HG03095 (cell line): ENCODE data around the gene PSD4.

Experiments
- ATAC-seq: cut with Tn5 transposase; IDR thresholded peaks from one replicate; pipeline ENCODE4 v1.9.1; 2021; ENCODE audit warnings: moderate library complexity; ENCODE audit not compliant: unreplicated experiment

The PSD4 gene

DNA sequence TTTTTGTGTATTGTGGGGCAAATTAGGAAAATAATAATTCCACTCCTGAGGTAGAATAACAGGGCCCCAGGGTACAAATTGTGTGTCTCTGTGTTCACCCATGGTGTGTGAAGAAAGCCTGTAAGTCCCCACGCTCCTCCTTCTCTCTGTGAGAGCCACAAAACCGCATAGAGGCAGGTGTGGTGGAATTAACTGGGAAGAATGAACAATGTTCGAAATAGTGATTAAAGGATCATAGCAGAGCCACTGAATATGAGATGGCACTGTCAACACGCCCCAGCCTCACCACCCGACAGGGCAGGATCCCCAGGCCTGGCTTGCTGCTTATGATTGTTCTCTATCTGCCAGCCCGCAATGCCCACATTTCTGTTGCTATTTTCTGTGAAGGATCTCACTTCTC, 32.3 kb upstream of the PSD4 start:
- no peak for ATAC-seq

DNA sequence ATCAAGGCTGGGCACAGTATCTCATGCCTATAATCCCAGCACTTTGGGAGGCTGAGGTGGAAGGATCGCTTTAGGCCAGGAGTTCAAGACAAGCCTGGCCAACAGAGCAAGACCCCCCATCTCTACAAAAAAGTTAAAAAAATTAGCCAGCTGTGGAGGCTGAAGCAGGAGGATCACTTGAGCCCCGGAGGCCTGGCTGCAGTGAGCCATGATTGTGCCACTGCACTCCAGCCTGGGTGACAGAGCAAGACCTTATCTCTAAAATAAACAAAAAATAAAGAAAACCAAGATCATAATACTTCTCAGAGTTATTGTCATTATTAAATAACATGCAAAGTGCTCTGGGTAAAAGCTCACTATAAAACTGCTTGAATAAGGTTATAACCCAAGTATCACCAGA, 31.5 kb upstream of the PSD4 start:
- no peak for ATAC-seq

DNA sequence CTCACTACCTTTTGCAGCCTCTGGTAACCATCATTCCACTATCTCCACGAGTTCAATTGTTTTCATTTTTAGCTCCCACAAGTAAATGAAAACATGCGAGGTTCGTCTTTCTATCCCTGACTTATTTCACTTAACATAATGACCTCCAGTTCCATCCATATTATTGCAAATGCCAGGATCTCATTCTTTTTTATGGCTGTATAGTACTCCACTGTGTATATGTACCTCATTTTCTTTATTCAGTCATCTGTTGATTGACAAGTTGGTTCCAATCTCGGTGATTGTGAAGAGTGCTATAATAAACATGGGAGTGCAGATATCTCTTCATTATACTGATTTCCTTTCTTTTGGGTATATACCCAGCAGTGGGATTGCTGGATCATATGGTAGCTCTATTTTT, 29.5 kb upstream of the PSD4 start:
- no peak for ATAC-seq

GRCh38 chr2:113148606-113149552, 24.9 kb upstream of the PSD4 start:
- ATAC-seq: no peak

- ATAC-seq: no peak
Measured at GRCh38 chr2:113149553-113150257, 24.1 kb upstream of the PSD4 start.

GRCh38 chr2:113150258-113150601, 23.5 kb upstream of the PSD4 start:
- no peak for ATAC-seq

GRCh38 chr2:113155331-113155730, 18.4 kb upstream of the PSD4 start:
- no peak for ATAC-seq

DNA sequence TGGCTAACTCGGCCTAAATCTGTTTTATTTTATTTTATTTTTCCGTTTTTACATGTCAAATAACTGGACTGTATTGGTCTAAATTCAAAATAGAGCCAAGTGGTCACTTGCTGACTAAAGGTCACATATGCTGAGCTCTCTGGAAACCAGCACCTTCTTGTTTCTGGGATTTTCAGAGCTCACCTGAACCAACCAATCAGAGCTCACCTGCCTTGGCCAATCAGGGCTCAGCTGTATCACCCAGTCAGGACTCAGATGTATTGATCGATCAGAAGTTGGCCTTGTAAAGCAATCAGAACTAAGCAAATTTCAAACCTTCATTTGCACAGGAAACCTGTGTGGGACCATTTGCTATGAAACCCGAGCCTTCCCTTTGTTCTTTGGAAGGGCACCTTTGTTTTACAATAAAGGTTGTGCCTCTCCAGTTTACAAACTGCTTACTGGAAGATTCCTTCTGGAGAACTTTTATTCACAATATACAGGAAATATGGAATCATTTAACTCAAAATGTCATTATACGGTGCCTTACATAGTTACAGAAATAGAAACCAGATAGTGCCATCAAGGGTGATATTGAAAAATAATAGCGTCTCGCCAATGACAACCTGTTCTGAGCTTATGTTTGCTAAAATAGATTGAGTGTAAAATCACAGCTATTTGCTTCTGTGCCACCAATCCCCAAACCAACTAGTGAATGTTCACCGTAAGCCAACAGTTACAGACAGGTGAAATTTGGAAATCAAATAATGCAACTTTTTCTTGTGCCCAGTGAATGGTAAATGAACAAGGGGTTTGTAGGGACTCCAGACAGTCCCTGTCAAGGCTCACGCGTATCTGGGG, 17.3 kb upstream of the PSD4 start:
- ATAC-seq: no peak

DNA sequence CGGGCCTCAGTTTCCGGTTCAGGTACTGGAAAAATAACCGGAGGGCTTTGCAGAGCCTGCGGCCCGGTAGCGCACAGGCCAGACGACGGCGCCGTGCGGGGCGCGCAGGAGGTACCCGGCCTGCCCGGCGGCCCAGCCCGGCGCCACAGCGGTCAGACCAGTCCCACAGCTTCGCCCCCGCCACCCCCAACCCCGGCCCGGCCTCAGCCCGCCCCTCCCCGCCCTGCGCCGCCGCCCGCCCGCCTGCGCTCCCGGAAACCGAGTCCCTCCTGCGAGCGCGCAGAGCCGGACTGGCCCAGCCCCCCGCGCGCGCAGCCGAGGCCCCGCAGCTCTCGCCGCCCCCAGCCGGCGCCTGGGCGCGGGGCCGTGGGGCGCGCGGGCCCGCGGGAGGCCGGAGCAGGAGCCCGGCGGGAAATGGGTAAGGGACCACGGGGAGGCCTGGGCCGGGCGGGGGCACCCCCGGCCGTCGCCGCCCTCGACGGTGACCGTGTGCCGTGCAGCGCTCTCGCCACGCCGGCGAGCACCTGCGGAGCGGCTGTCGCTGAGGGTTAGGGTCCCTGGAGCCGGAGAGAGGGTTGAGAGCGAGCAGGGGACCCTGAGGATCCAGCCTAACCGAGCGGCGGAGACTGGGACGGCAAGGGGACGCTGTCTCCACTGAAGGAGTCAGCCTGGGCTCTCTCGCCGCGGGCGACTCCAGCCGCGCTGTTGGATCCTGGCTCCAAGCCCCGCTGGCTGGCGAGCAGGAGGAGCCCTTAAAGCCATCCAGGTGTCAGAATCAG, 16.5 kb upstream of the PSD4 start:
- ATAC-seq: peak; percentile 70

DNA sequence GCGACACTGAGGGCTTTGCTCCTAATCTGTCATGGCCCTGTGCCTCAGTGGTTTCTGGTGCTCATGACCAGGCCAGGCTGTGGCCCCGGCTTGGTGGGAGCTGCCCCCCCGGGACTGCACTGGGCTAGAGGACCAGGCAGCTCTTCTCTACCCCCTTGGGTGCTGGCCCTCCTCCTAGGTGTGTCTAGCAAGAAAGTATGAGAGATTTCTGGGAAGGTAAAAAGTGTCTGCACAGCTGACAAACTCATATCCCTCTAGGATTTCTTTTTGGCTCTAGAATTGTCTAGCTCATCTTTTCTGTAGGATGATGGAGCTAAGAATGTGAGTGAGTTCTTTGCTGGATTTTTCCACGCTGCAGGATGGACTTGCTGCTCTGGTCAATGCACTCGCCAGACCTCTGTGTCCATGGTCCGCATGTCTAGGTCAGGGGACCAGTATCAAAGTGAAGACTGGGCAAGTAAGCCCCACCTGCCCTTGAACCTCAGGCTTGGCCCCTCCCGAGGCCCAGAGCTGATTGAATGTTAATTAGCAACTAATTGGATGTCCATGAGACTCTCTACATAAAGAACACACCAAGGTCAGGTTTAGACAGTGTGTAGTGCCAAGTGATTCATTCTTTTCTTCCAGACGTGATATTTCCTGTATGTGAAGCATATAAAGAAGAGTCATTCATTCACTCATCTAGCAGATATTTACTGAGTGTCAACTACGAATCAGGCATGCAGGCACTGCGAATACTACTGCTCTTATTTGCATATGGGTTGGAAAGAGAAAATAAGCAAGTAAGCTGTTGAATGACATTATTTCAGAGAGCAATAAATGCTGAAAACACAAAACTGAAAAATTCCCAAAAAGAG, 15.6 kb upstream of the PSD4 start:
- no peak for ATAC-seq

- no peak for ATAC-seq
Measured at GRCh38 chr2:113158884-113159553, 14.8 kb upstream of the PSD4 start.

GRCh38 chr2:113160248-113160647, 13.5 kb upstream of the PSD4 start:
- no peak for ATAC-seq

DNA sequence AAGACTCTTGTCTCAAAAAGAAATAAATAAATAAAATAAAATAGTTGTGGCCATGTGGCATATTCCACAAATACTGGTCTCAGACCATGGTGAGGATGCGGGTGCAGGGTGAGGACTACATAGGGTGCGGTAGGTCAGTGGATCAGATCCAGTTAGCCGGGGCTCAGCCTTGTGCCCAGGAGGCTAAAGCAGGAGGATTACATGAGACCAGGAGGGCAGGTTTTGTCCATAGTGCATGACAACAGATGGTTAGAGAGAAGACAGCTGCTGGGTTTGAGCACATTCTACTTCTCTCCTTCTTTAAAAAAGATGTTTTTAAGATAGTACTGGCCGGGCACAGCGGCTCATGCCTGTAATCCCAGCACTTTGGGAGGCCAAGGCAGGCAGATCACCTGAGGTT, 12.8 kb upstream of the PSD4 start:
- no peak for ATAC-seq

- no peak for ATAC-seq
Measured at GRCh38 chr2:113162173-113162572, 11.6 kb upstream of the PSD4 start.

DNA sequence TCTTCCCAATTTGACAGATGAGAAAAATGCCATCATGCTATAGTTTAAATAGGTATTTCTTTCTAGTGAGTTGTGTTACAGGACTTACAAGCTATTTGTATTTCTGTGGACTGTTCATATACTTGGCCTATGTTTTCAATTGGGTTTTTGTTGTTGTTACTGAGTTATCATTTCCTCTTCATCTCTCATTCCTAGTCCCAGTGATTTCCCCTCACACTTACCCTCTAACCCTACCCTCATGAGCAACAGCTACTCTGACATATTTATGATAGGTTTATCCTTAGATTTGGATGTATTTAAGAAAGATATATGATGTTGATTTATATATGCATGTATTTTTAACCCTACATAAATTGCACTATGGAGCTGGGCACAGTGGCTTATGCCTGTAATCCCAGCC, 10.9 kb upstream of the PSD4 start:
- ATAC-seq: no peak

GRCh38 chr2:113164215-113164929, 9.4 kb upstream of the PSD4 start:
- ATAC-seq: no peak

- no peak for ATAC-seq
Measured at GRCh38 chr2:113164930-113165585, 8.7 kb upstream of the PSD4 start.

GRCh38 chr2:113166187-113166645, 7.6 kb upstream of the PSD4 start:
- ATAC-seq: no peak
